K562 (cell line): ENCODE results near the gene ITGAL. TPM values are rescaled to one million over a fixed set of nuclear protein-coding genes. Genes with fewer than 3 reads are reported as not detected.

Source experiments
- AFF1 ChIP-seq, 2 experiments: fragments of 450-650 bp; IDR thresholded peaks; 2 replicates each; pipeline ENCODE4 v1.6.1; 2018; ENCODE audit warnings: mild to moderate bottlenecking in 2 of 2, low read depth in 1 of 2; ENCODE audit not compliant: partially characterized antibody in 2 of 2
- ARID3B ChIP-seq: fragments of 250-450 bp; sonication (Bioruptor Pico); IDR thresholded peaks from 2 replicates; pipeline ENCODE4 v1.4.0; 2020; ENCODE audit warnings: borderline replicate concordance
- EP300 ChIP-seq: IDR thresholded peaks from 2 replicates; pipeline ENCODE4 v1.6.1; 2012; ENCODE audit warnings: low read length, improper control_type of control experiment
- ETV1 ChIP-seq: fragments of 450-650 bp; conservative IDR thresholded peaks from 2 replicates; pipeline ENCODE4 v1.6.1; 2016; ENCODE audit warnings: missing genetic modification characterization, control low read depth, low read depth, missing compliant biosample characterization
- FOXM1 ChIP-seq, 2 experiments: fragments of 450-650 bp in 1 of 2; sonication (generic) in 1 of 2; formaldehyde crosslinking in 1 of 2; IDR thresholded peaks; 2 replicates each; pipeline versions ENCODE4 v1.6.1 to v1.9.0; 2017 to 2022; ENCODE audit warnings: low read depth in 2 of 2, mild to moderate bottlenecking in 2 of 2, missing genetic modification reagents in 1 of 2, moderate library complexity in 1 of 2
- MIER1 ChIP-seq: fragments of 450-650 bp; IDR thresholded peaks from 2 replicates; pipeline ENCODE4 v1.6.1; 2016; ENCODE audit warnings: antibody characterized with exemption, mild to moderate bottlenecking, low read depth
- MLX ChIP-seq, 2 experiments: fragments of 450-650 bp in 1 of 2; sonication (generic) in 1 of 2; formaldehyde crosslinking; conservative IDR thresholded peaks; 2 replicates each; pipeline versions ENCODE4 v1.4.0 to v1.8.1; 2020 to 2022; ENCODE audit warnings: mild to moderate bottlenecking in 1 of 2, missing genetic modification reagents in 1 of 2
- MXI1 ChIP-seq: IDR thresholded peaks from 2 replicates; pipeline ENCODE4 v1.6.1; 2011; ENCODE audit warnings: low read depth, mild to moderate bottlenecking, improper control_type of control experiment, low read length
- NFYB ChIP-seq: IDR thresholded peaks from 2 replicates; pipeline ENCODE4 v1.6.1; 2011; ENCODE audit warnings: mild to moderate bottlenecking, moderate library complexity; ENCODE audit not compliant: insufficient read length; ENCODE audit errors: extremely low read depth
- NR2C2 ChIP-seq, 2 experiments: fragments of 200-800 bp in 1 of 2; sonication (Bioruptor generic) in 1 of 2; sonication (generic) in 1 of 2; formaldehyde crosslinking in 1 of 2; IDR thresholded peaks; 2 replicates each; pipeline versions ENCODE4 v1.6.1 to v1.8.0; 2016 to 2022; ENCODE audit warnings: mild to moderate bottlenecking in 1 of 2, missing compliant biosample characterization in 1 of 2, missing genetic modification characterization in 1 of 2, missing genetic modification reagents in 1 of 2
- PHF21A ChIP-seq: fragments of 450-650 bp; IDR thresholded peaks from 2 replicates; pipeline ENCODE4 v1.6.1; 2017; ENCODE audit warnings: low read depth, borderline replicate concordance
- SLC30A9 ChIP-seq: fragments of 250-450 bp; sonication (Bioruptor Pico); IDR thresholded peaks from 2 replicates; pipeline ENCODE4 v1.8.0; 2022; ENCODE audit warnings: mild to moderate bottlenecking, moderate library complexity
- SMAD1 ChIP-seq: fragments of 150-350 bp; IDR thresholded peaks from 2 replicates; pipeline ENCODE4 v1.6.1; 2014; ENCODE audit warnings: low read length, low read depth; ENCODE audit not compliant: partially characterized antibody
- TAF1 ChIP-seq: IDR thresholded peaks from 2 replicates; pipeline ENCODE4 v1.6.1; 2011; ENCODE audit warnings: mild to moderate bottlenecking, low read length, moderate library complexity; ENCODE audit not compliant: insufficient read depth, control insufficient read depth, severe bottlenecking; ENCODE audit errors: extremely low read depth
- TFAP4 ChIP-seq: sonication (generic); formaldehyde crosslinking; IDR thresholded peaks from 2 replicates; pipeline ENCODE4 v1.8.0; 2022; ENCODE audit warnings: missing genetic modification reagents, mild to moderate bottlenecking, moderate library complexity, borderline replicate concordance
- TOE1 ChIP-seq, 2 experiments: fragments of 450-650 bp in 1 of 2; sonication (generic) in 1 of 2; formaldehyde crosslinking in 1 of 2; IDR thresholded peaks; 2 replicates each; pipeline versions ENCODE4 v1.7.1 to v1.8.0; 2016 to 2022; ENCODE audit warnings: borderline replicate concordance in 2 of 2, mild to moderate bottlenecking in 2 of 2, antibody characterized with exemption in 1 of 2, inconsistent platforms in 1 of 2, low read depth in 1 of 2, missing genetic modification reagents in 1 of 2, moderate library complexity in 1 of 2
- WHSC1 ChIP-seq: IDR thresholded peaks from one replicate; pipeline ENCODE4 v1.6.1; 2012; ENCODE audit warnings: low read length, control low read depth, inconsistent platforms
- polyA plus RNA-seq, 8 experiments: library from polyadenylated mRNA; depleted of rRNA in 4 of 8; stranded (reverse) in 5 of 8; unstranded in 3 of 8; fragments of >200 nt; fragmentation: Nextera tagmentation in 2 of 8; fragmentation: Illumina TruSeq in 1 of 8; extraction: Ambion mirVana in 2 of 8; extraction: Trizol in 1 of 8; gene quantifications; 2 replicates each; pipeline versions ENCODE4 v1.2.1 to v1.2.3, GENCODE V29; 2011 to 2014; ENCODE audit warnings: inconsistent platforms in 1 of 8, missing spikeins in 1 of 8
- total RNA-seq, 7 experiments: library from RNA; depleted of rRNA in 6 of 7; stranded (reverse); fragments of >200 nt in 6 of 7; fragmentation: Illumina TruSeq in 2 of 7; extraction: Trizol in 2 of 7; gene quantifications; 2 replicates each; pipeline versions ENCODE4 v1.2.1 to v1.2.3, GENCODE V29; 2011 to 2021; ENCODE audit warnings: low replicate concordance in 1 of 7

ITGAL gene
- total and polyA plus RNA-seq, 9 of the 15 experiments (the other 6 are each of a cell fraction or from before 2014, with no cell fraction given) = 0.01 to 0.53 TPM; not detected in 7

- TF ChIP-seq FOXM1 (IDR thresholded peaks at IDR 0.05; ENCODE audit: low read depth) (no peak), FOXM1 (CRISPR knock-in tag; IDR thresholded peaks at IDR 0.05; ENCODE audit: low read depth) (0 out of 2 replicates have a peak, but pooled peaks have one; percentile 30), EP300 (peak; percentile 52), AFF1 (IDR thresholded peaks at IDR 0.05; ENCODE audit: low read depth in 1 of 2, partially characterized antibody in 2 of 2) (no peak), NR2C2 (CRISPR knock-in tag; IDR thresholded peaks at IDR 0.05) (peak; percentile 50; the same call in 1 of the 2 replicates), NR2C2 (tag; IDR thresholded peaks at IDR 0.05) (peak; percentile 88), ETV1 (tag) (peak; percentile 71), MLX (CRISPR knock-in tag; conservative IDR thresholded peaks at IDR 0.05) (0 out of 4 replicates have a peak, but pooled peaks of 1 of the 2 experiments have one; percentile 10), SLC30A9 (CRISPR knock-in tag) (no peak), WHSC1 (no peak), MXI1 (peak; percentile 29; the same call in 1 of the 2 replicates), TOE1 (IDR thresholded peaks at IDR 0.05; ENCODE audit: borderline replicate concordance) (0 out of 2 replicates have a peak, but pooled peaks have one; percentile 2), TOE1 (CRISPR knock-in tag; IDR thresholded peaks at IDR 0.05; ENCODE audit: borderline replicate concordance, low read depth) (no peak), MIER1 (no peak), TAF1 (peak; percentile 31), NFYB (peak; percentile 44), SMAD1 (no peak), PHF21A (peak; percentile 94), ARID3B (CRISPR knock-in tag) (no peak), TFAP4 (CRISPR knock-in tag) (peak; percentile 74; the same call in 1 of the 2 replicates)
Measured at GRCh38 chr16:30429678-30430427, 42.7 kb upstream of the ITGAL start, which contains the start of gene DCTPP1 (continued).
